D721Med (cell line): Measurements from ENCODE around the gene FSCB.

Experiments
- DNase-seq: peaks from one replicate; pipeline ENCODE4 v3.0.0; 2011; ENCODE audit warnings: low spot score; ENCODE audit not compliant: insufficient read length
- FAIRE-seq: peaks from 2 replicates; lab custom pipeline; 2011; peaks lifted over from hg19 to GRCh38; lab: Jason Lieb, UNC
- TF ChIP-seq, protein P1 (sequence below): IDR thresholded peaks from 2 replicates; pipeline ENCODE4 v1.5.1; 2012; ENCODE audit warnings: mild to moderate bottlenecking, control low read depth; ENCODE audit not compliant: insufficient read depth; ENCODE audit errors: missing control alignments

The FSCB gene

DNA sequence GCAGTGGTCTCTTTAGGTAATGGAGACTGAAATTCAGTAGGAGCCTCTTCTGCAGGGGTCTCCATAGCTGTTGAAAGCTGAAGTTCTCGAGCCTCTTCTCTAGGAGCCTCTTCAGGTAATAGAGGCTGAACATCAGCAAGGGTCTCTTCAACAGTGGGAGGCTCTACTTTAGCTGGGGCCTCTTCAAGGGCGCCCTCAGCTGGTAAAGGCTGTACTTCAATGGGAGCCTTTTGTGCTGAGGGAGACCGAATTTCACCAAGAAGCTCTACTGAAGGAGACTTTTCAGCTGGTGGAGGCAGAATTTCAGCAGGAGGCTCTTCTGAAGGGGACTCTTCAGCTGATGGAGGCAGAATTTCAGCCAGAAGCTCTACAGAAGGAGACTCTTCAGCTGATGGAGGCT lies 1.5 kb downstream of the FSCB start:
- FAIRE-seq (no peak), DNase-seq (no peak)
- TF ChIP-seq, protein P1, sequence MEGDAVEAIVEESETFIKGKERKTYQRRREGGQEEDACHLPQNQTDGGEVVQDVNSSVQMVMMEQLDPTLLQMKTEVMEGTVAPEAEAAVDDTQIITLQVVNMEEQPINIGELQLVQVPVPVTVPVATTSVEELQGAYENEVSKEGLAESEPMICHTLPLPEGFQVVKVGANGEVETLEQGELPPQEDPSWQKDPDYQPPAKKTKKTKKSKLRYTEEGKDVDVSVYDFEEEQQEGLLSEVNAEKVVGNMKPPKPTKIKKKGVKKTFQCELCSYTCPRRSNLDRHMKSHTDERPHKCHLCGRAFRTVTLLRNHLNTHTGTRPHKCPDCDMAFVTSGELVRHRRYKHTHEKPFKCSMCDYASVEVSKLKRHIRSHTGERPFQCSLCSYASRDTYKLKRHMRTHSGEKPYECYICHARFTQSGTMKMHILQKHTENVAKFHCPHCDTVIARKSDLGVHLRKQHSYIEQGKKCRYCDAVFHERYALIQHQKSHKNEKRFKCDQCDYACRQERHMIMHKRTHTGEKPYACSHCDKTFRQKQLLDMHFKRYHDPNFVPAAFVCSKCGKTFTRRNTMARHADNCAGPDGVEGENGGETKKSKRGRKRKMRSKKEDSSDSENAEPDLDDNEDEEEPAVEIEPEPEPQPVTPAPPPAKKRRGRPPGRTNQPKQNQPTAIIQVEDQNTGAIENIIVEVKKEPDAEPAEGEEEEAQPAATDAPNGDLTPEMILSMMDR, result no peak

DNA sequence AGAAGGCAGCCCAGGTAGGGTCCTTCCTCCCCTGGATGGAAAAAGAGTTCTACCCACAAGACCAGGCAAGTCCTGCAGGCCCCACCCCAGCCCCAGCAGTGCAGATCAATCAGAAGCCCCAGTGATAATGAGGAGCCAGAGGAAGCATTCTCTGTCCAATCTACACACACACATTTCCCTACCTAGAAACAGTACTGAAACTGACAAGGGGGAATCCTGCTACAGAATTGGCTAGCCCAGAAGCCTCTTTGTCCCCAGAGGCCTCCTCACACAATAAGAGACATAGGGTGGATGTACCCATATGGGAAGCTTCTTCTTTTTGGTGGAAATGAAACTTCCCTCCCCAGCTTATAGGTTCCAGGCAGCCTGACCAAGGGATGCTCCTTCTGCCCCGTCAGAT lies 9.9 kb downstream of the FSCB start:
- TF ChIP-seq, protein P1, result no peak
- DNase-seq (no peak), FAIRE-seq (no peak)

DNA sequence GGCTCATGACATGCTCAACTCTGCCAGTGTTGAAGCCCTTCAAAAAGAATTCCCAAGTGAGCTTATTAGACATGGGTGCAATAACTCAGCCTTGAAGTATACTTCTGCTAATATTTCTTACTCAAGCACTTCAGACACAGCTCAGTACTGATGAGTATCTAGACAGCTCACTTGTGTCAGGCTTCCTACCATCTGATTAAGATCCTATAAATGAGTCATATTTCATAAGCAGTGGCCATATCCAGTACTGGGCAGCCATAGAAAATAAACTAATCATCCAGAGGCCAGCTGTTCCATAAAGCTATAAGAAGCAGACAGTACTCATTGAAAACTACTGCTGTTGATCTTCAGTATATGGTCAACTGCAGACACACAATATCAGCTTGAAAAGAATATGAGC lies 12.9 kb downstream of the FSCB start:
- DNase-seq (no peak), FAIRE-seq (no peak)

DNA sequence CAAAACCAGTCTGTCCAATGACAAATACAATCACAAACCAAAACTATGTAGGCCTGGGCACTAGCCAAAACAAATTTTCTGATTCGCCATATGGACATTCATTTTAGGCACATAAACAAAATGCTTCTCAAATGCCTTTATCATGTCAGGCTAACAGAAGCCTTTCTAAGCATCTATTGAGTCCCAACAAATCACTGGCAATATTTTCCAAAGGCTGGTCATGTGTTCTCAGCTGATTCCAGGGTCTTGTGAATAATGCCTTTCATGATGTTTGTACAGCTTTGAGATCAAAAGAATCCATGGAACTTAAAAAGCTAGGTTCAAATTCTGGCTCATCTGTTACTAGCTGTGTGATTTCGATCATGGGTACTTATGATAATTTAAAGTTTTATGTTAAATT lies 16.1 kb downstream of the FSCB start:
- DNase-seq (no peak), FAIRE-seq (no peak)
- TF ChIP-seq, protein P1, result no peak

More for the DNA sequence above, 12.9 kb downstream of the FSCB start:
- TF ChIP-seq, protein P1, result no peak

DNA sequence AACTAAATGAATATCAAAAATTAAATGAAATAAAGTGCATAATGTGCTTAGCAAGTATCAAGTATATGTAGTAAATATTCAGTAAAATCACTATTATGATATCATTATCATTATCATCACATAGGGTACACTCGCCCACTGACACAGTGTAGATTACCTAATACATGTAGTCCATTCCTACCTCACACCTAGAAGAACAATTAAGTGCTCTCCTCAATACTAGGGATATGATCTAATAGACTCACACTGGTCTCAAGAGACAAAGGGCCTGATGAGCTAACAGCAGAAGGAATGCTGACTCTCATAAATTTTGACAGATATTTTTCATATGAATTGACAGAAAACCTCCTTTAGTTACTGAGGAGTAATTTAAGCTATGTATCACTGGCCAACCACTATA lies 29.1 kb downstream of the FSCB start:
- no peak for DNase-seq
- TF ChIP-seq, protein P1, result no peak
- FAIRE-seq, result no peak

DNA sequence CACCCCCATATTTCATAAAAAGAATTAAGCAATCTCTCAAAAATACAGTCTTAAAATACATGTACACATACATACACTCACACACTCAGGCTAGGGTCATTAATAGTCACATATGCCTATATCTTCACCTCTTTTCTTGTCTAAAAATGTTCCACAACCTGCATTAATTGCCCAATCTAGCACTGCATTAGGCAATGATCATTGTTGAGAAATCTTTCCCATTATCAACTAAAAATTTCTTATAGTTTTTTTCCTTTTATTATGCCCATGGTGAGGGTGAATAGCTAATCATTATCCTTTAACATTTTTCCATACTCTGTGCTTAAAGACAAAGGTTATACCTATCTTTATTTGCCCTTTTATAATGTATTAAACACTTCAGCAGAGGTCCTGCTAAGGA lies 38.3 kb downstream of the FSCB start:
- DNase-seq (no peak), FAIRE-seq (no peak)
- TF ChIP-seq, protein P1, result no peak

DNA sequence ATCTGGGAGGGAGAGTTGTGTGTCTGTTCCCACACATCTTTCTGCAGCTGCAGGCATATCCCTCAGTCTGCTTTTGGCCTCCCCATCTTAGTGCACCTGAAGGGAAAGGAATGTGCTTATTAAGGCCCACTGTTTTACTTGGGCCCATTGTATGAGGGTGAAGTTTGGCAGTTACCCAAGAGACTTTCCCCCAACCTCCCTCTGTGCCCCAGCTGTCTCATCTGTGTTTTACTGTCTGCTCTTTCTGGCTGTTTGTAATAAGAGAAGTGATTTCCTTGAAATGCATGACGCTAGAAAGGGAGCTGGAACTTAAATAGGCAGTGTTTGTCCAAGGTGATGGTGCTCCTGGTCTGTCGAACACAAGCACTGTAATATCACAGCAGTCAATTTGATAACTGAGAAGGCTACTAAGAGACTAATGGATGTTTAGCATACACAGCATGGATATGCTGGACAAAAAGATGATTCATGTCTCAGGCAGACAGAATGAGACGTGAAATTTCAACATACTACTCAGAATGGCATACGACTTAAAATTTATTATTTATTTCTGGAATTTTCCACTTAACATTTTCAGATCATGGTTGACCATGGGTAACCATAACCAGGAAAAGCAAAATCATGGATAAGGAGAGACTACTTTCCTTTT lies 43.6 kb downstream of the FSCB start:
- no peak for DNase-seq
- FAIRE-seq, result no peak
- TF ChIP-seq, protein P1, result no peak
